IMR-90 (cell line): ENCODE results near the gene C20orf173. TPM values are rescaled to one million over a fixed set of nuclear protein-coding genes. Genes with fewer than 3 reads are reported as not detected.

Experiments used
- ATAC-seq: fragments of 200-7000 bp; cut with Tn5 transposase; 2 replicates; pipeline ENCODE4 v1.9.1; 2020; ENCODE audit warnings: low read depth, mild to moderate bottlenecking, moderate library complexity
- BruUV-seq: library from RNA; stranded (reverse); fragments of 400-500 nt; replicated peaks from 2 replicates; lab custom pipeline; 2021; lab: Mats Ljungman, UMichigan
- CTCF ChIA-PET: fragments of 300-600 bp; formaldehyde crosslinking; extraction: SDS; loops from one replicate; lab custom pipeline; 2021; ENCODE audit warnings: antibody characterized with exemption; lab: Yijun Ruan, JAX
- POLR2A ChIA-PET: fragments of 300-600 bp; sonication (Branson Sonifier 250); formaldehyde crosslinking; loops from one replicate; lab custom pipeline; 2022; ENCODE audit warnings: antibody characterized with exemption; ENCODE audit not compliant: unreplicated experiment; lab: Charles Lee
- DNase-seq: peaks from one replicate; pipeline ENCODE4 v3.0.0; 2013
- H2AFZ ChIP-seq: replicated peaks from 2 replicates; pipeline ENCODE3; 2013; ENCODE audit warnings: low read length, mild to moderate bottlenecking; ENCODE audit not compliant: poor library complexity
- H2AK5ac ChIP-seq: 2 replicates; pipeline ENCODE4 v1.6.1; 2013; ENCODE audit warnings: low read depth, low read length, inconsistent platforms
- H2AK9ac ChIP-seq: replicated peaks from 2 replicates; pipeline ENCODE3; 2013; ENCODE audit warnings: mild to moderate bottlenecking, low read depth, low read length, moderate library complexity; ENCODE audit not compliant: poor library complexity
- H2BK120ac ChIP-seq: 2 replicates; pipeline ENCODE4 v1.6.1; 2013; ENCODE audit warnings: low read depth, low read length, inconsistent platforms
- H2BK15ac ChIP-seq: 3 replicates; pipeline ENCODE4 v1.6.1; 2013; ENCODE audit warnings: low read depth, low read length, inconsistent platforms
- H2BK20ac ChIP-seq: 2 replicates; pipeline ENCODE4 v1.6.1; 2013; ENCODE audit warnings: low read depth, mild to moderate bottlenecking, inconsistent platforms, low read length, moderate library complexity
- H2BK5ac ChIP-seq: 2 replicates; pipeline ENCODE4 v1.6.1; 2013; ENCODE audit warnings: mild to moderate bottlenecking, low read depth, low read length, inconsistent platforms; ENCODE audit not compliant: poor library complexity, severe bottlenecking
- H3K14ac ChIP-seq: replicated peaks from 2 replicates; pipeline ENCODE4 v1.6.1; 2013; ENCODE audit warnings: low read depth, low read length, inconsistent platforms
- H3K18ac ChIP-seq: 2 replicates; pipeline ENCODE4 v1.6.1; 2013; ENCODE audit warnings: low read depth, low read length, control low read depth
- H3K23ac ChIP-seq: 2 replicates; pipeline ENCODE4 v1.6.1; 2013; ENCODE audit warnings: low read depth, low read length, inconsistent platforms
- H3K27ac ChIP-seq: 2 replicates; pipeline ENCODE4 v1.5.1; 2013; ENCODE audit warnings: mild to moderate bottlenecking, control low read depth, low read length; ENCODE audit not compliant: insufficient read depth
- H3K27me3 ChIP-seq: 2 replicates; pipeline ENCODE4 v1.6.1; 2013; ENCODE audit warnings: low read length; ENCODE audit not compliant: control insufficient read depth, insufficient read depth
- H3K36me3 ChIP-seq: 2 replicates; pipeline ENCODE4 v1.6.1; 2013; ENCODE audit warnings: low read length, mixed read lengths; ENCODE audit not compliant: control insufficient read depth, insufficient read depth
- H3K4ac ChIP-seq: 2 replicates; pipeline ENCODE4 v1.6.1; 2013; ENCODE audit warnings: low read depth, low read length, inconsistent platforms
- H3K4me1 ChIP-seq: 2 replicates; pipeline ENCODE4 v1.6.1; 2013; ENCODE audit warnings: low read length, mixed read lengths; ENCODE audit not compliant: control insufficient read depth, insufficient read depth
- H3K4me2 ChIP-seq: 2 replicates; pipeline ENCODE4 v1.6.1; 2013; ENCODE audit warnings: low read depth, mild to moderate bottlenecking, control low read depth, low read length, moderate library complexity
- H3K4me3 ChIP-seq: 2 replicates; pipeline ENCODE4 v1.5.1; 2013; ENCODE audit warnings: low read depth, mild to moderate bottlenecking, control low read depth, low read length, moderate library complexity; ENCODE audit not compliant: insufficient read depth
- H3K56ac ChIP-seq: 2 replicates; pipeline ENCODE4 v1.6.1; 2013; ENCODE audit warnings: low read length, inconsistent platforms; ENCODE audit not compliant: insufficient read depth; ENCODE audit errors: extremely low read depth
- H3K79me1 ChIP-seq, 2 experiments: 2 replicates each; pipeline ENCODE4 v1.6.1; 2013; ENCODE audit warnings: low read length in 2 of 2, inconsistent platforms in 1 of 2, low read depth in 1 of 2
- H3K9ac ChIP-seq: 2 replicates; pipeline ENCODE4 v1.6.1; 2013; ENCODE audit warnings: low read depth, low read length, control low read depth
- H3K9me1 ChIP-seq: 2 replicates; pipeline ENCODE4 v1.6.1; 2013; ENCODE audit warnings: low read length, inconsistent platforms; ENCODE audit not compliant: insufficient read depth
- H3K9me3 ChIP-seq: 2 replicates; pipeline ENCODE4 v1.6.1; 2013; ENCODE audit warnings: low read length; ENCODE audit not compliant: control insufficient read depth, insufficient read depth
- H4K20me1 ChIP-seq: 2 replicates; pipeline ENCODE4 v1.6.1; 2013; ENCODE audit warnings: low read length, inconsistent platforms; ENCODE audit not compliant: insufficient read depth
- H4K5ac ChIP-seq: 2 replicates; pipeline ENCODE4 v1.6.1; 2013; ENCODE audit warnings: mild to moderate bottlenecking, low read depth, low read length, control low read depth
- H4K8ac ChIP-seq, 2 experiments: 2 replicates each; pipeline ENCODE4 v1.6.1; 2013; ENCODE audit warnings: low read depth in 2 of 2, low read length in 2 of 2, control low read depth in 1 of 2, inconsistent platforms in 1 of 2
- H4K91ac ChIP-seq: 2 replicates; pipeline ENCODE4 v1.6.1; 2013; ENCODE audit warnings: low read depth, low read length, inconsistent platforms; ENCODE audit not compliant: insufficient read depth
- BHLHE40 ChIP-seq: fragments of 150-350 bp; IDR thresholded peaks from 2 replicates; pipeline ENCODE4 v1.6.1; 2016; ENCODE audit warnings: mild to moderate bottlenecking, low read depth, low read length
- CEBPB ChIP-seq: IDR thresholded peaks from 2 replicates; pipeline ENCODE4 v1.6.1; 2012; ENCODE audit warnings: low read depth, low read length, improper control_type of control experiment
- CHD1 ChIP-seq: IDR thresholded peaks from 2 replicates; pipeline ENCODE4 v1.6.1; 2012; ENCODE audit warnings: low read depth, low read length, improper control_type of control experiment
- CTCF ChIP-seq: conservative IDR thresholded peaks from 2 replicates; pipeline ENCODE4 v1.5.1; 2012; ENCODE audit warnings: mild to moderate bottlenecking, low read depth, low read length, improper control_type of control experiment
- ELK1 ChIP-seq: fragments of 150-350 bp; IDR thresholded peaks from 2 replicates; pipeline ENCODE4 v1.6.1; 2016; ENCODE audit warnings: low read depth, mild to moderate bottlenecking, low read length, moderate library complexity, borderline replicate concordance
- FOS ChIP-seq: fragments of 150-350 bp; IDR thresholded peaks from 2 replicates; pipeline ENCODE4 v1.6.1; 2016; ENCODE audit warnings: low read depth, low read length
- MAFK ChIP-seq: IDR thresholded peaks from 2 replicates; pipeline ENCODE4 v1.6.1; 2012; ENCODE audit warnings: low read depth, low read length, improper control_type of control experiment
- MAZ ChIP-seq: IDR thresholded peaks from 2 replicates; pipeline ENCODE4 v1.6.1; 2012; ENCODE audit warnings: low read depth, mild to moderate bottlenecking, low read length, improper control_type of control experiment, moderate library complexity, borderline replicate concordance
- MXI1 ChIP-seq: IDR thresholded peaks from 2 replicates; pipeline ENCODE4 v1.6.1; 2012; ENCODE audit warnings: low read depth, mild to moderate bottlenecking, low read length, moderate library complexity, borderline replicate concordance
- NFE2L2 ChIP-seq: fragments of 150-350 bp; IDR thresholded peaks from 2 replicates; pipeline ENCODE4 v1.6.1; 2016; ENCODE audit warnings: low read depth, mild to moderate bottlenecking, low read length
- POLR2A ChIP-seq: IDR thresholded peaks from 2 replicates; pipeline ENCODE4 v1.6.1; 2012; ENCODE audit warnings: mild to moderate bottlenecking, low read depth, low read length
- RAD21 ChIP-seq: IDR thresholded peaks from 2 replicates; pipeline ENCODE4 v1.6.1; 2012; ENCODE audit warnings: low read length, improper control_type of control experiment
- RCOR1 ChIP-seq: IDR thresholded peaks from 2 replicates; pipeline ENCODE4 v1.6.1; 2012; ENCODE audit warnings: mild to moderate bottlenecking, low read length, improper control_type of control experiment; ENCODE audit not compliant: insufficient replicate concordance
- RFX5 ChIP-seq: IDR thresholded peaks from 2 replicates; pipeline ENCODE4 v1.8.0; 2012; ENCODE audit warnings: low read depth, mild to moderate bottlenecking, low read length, moderate library complexity
- SMC3 ChIP-seq: fragments of 150-350 bp; IDR thresholded peaks from 2 replicates; pipeline ENCODE4 v1.6.1; 2016; ENCODE audit warnings: low read depth, mild to moderate bottlenecking, antibody characterized with exemption, low read length, moderate library complexity
- WGBS, 2 experiments: methylation state at CpG; one replicate each; pipeline versions ENCODE4 v1.1.5 to v1.1.7; 2013; ENCODE audit warnings: missing lambda C conversion rate in 2 of 2; ENCODE audit not compliant: insufficient read length in 1 of 2; ENCODE audit errors: extremely low coverage in 2 of 2; 5-methylcytosine and 5-hydroxymethylcytosine counted together
- dilution Hi-C: fragments of 300-500 bp; cut with HindIII; formaldehyde crosslinking; loops from one replicate; pipeline ENCODE4 v1.14.3; 2018; ENCODE audit warnings: low sequenced_read_pairs; ENCODE audit not compliant: unreplicated experiment
- in situ Hi-C: fragments of 300-500 bp; cut with MboI; formaldehyde crosslinking; loops from 3 replicates; pipeline ENCODE4 v1.14.3; 2019; ENCODE audit warnings: low sequenced_read_pairs, inconsistent platforms, mixed read lengths
- intact Hi-C: fragments of 100-400 bp; cut with micrococcal nuclease; formaldehyde crosslinking; loops from 2 replicates; pipeline ENCODE4 v1.10.0; 2022
- polyA plus RNA-seq, 3 experiments: library from polyadenylated mRNA; depleted of rRNA; stranded (reverse); fragments of >200 nt; gene quantifications; 2 replicates each; pipeline ENCODE4 v1.2.3, GENCODE V29; 2012; ENCODE audit warnings: low replicate concordance in 1 of 3
- total RNA-seq: library from RNA; depleted of rRNA; stranded (reverse); fragments of >200 nt; gene quantifications from 2 replicates; pipeline ENCODE4 v1.2.3, GENCODE V29; 2012
- TF ChIP-seq, protein P1 (sequence below): fragments of 150-350 bp; IDR thresholded peaks from 2 replicates; pipeline ENCODE4 v1.6.1; 2017; ENCODE audit warnings: mild to moderate bottlenecking, antibody characterized with exemption, low read length, low read depth

Gene C20orf173
- total and polyA plus RNA-seq, 2 of the 4 experiments (the other 2 are of a cell fraction) = not detected

DNA sequence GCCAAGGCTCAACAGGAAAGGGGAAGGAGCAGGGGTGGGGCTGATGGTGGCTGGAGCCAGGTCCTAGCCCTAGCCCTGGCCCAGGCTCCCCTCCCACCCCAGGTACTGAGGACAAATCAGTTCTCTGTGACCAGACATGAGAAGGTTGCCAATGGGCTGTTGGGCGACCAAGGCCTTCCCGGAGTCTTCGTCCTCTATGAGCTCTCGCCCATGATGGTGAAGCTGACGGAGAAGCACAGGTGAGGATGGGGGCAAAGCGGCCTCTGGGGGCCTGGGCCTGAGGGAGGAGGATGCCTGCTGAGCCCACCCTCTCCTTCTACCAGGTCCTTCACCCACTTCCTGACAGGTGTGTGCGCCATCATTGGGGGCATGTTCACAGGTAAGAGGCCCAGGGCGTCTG, 27.4 kb upstream of the C20orf173 start:
- Histone ChIP-seq H3K9me3 (no peaks in the 10 kb centered on the region), H3K9ac (no peak overlapping the region), H3K4me2 (no peak overlapping the region), H2AFZ (no peak overlapping the region), H2BK20ac (no peak overlapping the region), H3K9me1 (peaks cover 12% of the 10 kb centered on the region), H3K23ac (no peak overlapping the region), H3K4me3 (no peak overlapping the region), H4K5ac (no peak overlapping the region), H3K27me3 (no peaks in the 10 kb centered on the region), H3K27ac (no peak overlapping the region), H2AK9ac (no peak overlapping the region), H4K91ac (no peak overlapping the region), H2BK120ac (no peak overlapping the region), H3K14ac (no peak overlapping the region), H3K4ac (no peak overlapping the region), H3K36me3 (peaks cover 68% of the 10 kb centered on the region), H3K4me1 (peaks cover 2% of the 10 kb centered on the region), H4K8ac (no peak overlapping the region), H2AK5ac (no peak overlapping the region), H3K18ac (no peak overlapping the region), H3K79me1 (peaks cover 0 to 12% of the 10 kb centered on the region in 2 experiments; a peak in 2 of 4 replicates), H2BK15ac (no peak overlapping the region), H4K20me1 (peaks cover 5% of the 10 kb centered on the region; the same call in 1 of the 2 replicates), H2BK5ac (no peak overlapping the region), H3K56ac (no peak overlapping the region)
- POLR2A ChIA-PET = no interaction called here
- dilution Hi-C loops (no loop called here), in situ Hi-C loops (no loop called here), intact Hi-C loops (no loop called here)
- CTCF ChIA-PET = no interaction called here
- no peak for TF ChIP-seq NFE2L2
- no peak for TF ChIP-seq CHD1
- TF ChIP-seq POLR2A = no peak
- no peak for TF ChIP-seq MXI1
- no peak for TF ChIP-seq BHLHE40
- no peak for TF ChIP-seq RCOR1
- TF ChIP-seq ELK1 = no peak
- TF ChIP-seq MAZ = no peak
- TF ChIP-seq SMC3 = no peak
- no peak for TF ChIP-seq FOS
- TF ChIP-seq MAFK = no peak
- no peak for TF ChIP-seq CEBPB
- TF ChIP-seq CTCF = no peak
- TF ChIP-seq RAD21 = no peak
- TF ChIP-seq RFX5 = no peak
- TF ChIP-seq, protein P1, sequence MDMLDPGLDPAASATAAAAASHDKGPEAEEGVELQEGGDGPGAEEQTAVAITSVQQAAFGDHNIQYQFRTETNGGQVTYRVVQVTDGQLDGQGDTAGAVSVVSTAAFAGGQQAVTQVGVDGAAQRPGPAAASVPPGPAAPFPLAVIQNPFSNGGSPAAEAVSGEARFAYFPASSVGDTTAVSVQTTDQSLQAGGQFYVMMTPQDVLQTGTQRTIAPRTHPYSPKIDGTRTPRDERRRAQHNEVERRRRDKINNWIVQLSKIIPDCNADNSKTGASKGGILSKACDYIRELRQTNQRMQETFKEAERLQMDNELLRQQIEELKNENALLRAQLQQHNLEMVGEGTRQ = no peak
- no CpG with 5 or more reads among the region's 8 CpGs for WGBS, 2 experiments
- BruUV-seq = TSS peak; percentile 49
- no peak for ATAC-seq
- DNase-seq = no peak
